HG02759 (cell line): ENCODE data around the gene CIITA.
"Not testable (repeated sequence)": the region's sequence is repeated elsewhere in the genome, so short reads cannot be mapped to it uniquely, and the experiment has no call there.

Experiments
- ATAC-seq: cut with Tn5 transposase; IDR thresholded peaks from one replicate; pipeline ENCODE4 v1.9.1; 2021; ENCODE audit warnings: mild to moderate bottlenecking, moderate library complexity; ENCODE audit not compliant: unreplicated experiment

The CIITA gene

DNA sequence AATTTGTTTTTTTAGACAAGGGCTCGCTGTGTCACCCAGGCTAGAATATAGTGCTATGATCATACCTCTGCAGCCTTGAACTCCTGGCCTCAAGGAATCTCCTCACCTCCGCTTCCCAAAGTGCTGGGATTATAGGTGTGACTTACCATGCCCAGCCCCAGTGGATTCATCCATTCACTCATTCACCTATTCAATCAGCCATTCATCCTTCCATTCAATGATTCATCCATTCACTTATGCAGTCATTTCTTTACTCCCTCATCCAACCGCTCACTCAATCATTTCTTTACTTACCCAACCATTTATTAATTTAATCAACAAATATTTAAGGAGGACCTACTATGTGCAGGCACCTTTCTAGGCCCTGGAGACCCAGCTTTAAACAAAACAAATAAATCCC lies 39.5 kb downstream of the CIITA start:
- ATAC-seq, result no peak

DNA sequence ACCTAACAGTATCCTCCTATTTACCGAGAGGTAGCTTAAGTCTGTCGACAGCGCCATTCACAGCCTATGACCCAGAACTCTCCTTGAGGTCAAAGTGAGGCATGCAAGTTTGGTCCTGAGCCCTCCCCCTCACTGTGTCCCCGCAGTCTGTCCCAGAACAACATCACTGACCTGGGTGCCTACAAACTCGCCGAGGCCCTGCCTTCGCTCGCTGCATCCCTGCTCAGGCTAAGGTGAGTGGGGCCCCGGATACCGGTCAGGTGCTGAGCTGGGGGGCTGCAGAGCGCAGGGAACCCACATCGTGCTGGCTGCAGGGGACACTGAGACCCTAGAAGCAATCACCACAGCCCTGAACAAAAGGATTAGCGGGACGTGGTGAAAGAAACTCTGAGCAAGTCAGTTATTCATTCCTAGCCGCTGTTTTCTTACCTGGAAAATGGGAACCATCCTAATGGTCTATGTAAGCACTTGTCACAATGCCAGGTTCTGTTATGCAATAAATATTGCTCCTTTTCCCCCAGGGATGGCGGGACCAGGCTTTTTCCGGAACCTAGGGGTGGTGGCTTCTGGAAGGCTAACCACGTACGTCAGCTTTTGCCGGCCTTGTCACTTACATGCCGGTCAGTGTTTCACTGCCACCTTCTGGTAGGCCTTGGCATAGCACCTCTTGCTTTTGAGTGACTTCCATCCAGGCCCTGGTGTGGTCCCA lies 41.4 kb downstream of the CIITA start:
- peak; percentile 51 for ATAC-seq

DNA sequence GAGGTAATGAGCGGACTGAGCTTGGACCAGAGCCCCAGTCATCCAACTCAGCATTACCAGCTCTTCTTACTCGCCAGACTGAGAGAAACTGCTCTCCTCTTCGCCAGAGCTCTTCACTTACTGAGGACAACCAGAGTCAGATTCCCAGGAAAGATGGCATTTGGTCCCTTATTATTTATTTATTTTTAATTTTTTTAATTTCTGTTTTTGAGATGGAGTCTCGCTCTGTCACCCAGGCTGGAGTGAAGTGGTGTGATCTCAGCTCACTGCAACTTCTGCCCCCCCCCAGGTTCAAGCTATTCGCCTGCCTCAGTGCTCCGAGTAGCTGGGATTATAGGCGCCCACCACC lies 42.0 kb downstream of the CIITA start:
- no peak for ATAC-seq

DNA sequence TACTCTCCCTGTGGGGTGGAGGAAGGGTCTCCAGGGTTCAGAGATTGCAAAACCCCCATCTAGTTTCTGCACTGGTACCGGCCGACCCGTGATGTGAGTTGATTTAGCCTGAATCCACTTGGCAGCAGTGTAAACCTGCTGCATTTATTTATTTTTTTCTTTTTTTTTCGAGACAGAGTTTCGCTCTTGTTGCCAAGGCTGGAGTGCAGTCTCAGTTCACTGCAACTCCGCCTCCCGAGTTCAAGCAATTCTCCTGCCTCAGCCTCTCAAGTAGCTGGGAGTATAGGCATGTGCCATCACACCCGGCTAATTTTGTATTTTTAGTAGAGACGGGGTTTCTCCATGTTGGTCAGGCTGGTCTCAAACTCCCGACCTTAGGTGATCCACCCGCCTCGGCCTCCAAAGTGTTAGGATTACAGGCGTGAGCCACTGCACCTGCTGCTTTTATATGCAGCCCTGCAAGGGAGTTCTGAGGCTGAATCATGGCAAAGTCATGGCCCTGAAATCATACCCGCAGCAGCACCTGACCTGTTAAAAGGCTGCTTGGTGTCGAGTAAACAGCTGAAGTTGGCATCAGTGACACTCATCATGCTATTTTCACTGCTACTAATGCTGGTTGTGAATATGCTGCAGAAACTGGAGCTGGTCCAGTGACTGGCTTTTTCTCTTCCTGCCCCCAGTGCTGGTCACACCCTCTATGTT lies 43.9 kb downstream of the CIITA start:
- ATAC-seq, result no peak

DNA sequence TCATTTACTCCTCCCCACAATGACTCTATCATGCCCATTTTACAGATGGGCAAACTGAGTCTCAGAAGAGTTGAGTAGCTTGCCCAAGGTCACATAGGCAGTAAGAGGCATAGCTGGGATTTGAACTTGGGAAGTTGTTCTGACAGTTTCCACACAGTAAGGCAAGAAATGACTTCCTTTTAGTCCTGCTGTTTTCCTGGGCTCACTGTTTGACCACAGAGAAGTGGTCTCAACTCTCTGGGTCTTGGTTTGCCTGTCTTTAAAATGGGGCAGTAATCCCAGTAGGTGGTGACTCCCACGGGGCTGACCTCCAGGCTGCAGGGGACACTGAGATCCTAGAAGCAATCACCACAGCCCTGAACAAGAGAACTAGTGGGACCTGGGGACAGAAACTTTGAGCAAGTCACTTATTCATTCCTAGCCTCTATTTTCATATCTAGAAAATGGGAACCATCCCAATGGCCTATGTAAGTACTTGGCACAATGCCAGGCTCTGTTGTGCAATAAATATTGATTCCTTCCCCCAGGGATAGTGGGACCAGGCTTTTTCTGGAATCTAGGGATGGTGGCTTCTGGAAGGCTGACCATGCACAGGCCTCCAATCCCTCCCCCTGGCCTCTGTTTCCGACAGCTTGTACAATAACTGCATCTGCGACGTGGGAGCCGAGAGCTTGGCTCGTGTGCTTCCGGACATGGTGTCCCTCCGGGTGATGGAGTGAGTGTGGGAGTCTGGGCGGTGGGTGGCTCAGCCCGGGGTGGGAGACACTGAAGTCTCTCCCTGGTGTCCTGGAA lies 44.7 kb downstream of the CIITA start:
- no peak for ATAC-seq

DNA sequence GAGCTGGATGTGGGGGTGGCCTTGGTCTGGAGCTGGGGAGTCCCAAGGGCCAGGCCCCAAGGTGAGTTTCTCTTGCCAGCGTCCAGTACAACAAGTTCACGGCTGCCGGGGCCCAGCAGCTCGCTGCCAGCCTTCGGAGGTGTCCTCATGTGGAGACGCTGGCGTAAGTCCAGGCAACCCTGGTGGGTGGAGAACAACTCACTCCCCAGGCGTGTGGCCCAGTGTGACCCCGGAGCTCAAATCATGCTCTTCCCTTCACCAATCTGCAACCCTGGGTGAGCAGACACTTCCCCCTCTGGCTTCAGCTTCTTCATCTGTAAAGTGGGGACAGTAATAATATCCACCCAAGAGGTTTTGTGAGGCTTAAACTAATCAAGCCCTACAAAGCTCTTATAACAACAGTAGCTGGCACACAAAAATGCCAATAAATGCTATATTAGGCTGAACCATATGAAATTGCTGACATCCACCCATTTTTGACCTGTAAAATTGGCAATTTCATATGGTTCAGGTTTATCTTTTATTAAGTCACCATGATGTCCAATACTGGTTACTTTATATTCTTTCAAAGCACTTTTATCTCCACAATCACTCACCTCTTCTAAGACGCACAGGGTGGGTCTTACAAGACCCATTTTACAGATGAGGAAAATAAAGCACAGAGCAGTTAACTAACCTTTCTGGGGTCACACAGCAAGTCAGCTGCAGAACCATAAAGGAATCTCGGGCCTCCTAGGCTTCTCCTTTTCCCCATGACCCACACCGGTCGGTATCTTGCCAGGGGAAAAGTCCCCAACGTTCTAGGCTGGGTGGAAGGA lies 45.5 kb downstream of the CIITA start:
- ATAC-seq, result no peak

DNA sequence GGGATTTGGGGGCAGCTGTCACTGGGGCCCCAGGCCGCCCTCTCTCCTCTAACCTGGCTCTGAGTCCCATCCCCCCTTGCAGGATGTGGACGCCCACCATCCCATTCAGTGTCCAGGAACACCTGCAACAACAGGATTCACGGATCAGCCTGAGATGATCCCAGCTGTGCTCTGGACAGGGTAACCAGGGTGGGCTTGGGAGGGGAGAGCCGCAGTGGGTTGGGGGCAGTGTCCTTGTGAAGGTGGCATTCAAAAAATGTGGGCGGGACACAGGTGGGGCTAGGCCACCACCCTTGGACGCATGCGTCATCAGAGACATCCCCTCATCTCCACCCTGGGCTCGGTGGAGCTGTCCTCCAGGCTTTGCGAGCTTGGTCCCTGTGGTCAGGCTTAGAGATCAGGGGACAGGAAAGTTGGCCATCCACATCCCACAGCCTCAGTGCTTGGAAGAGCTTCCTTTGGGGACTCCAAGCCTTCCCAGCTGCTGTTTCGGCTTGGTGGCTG lies 46.2 kb downstream of the CIITA start:
- no peak for ATAC-seq

DNA sequence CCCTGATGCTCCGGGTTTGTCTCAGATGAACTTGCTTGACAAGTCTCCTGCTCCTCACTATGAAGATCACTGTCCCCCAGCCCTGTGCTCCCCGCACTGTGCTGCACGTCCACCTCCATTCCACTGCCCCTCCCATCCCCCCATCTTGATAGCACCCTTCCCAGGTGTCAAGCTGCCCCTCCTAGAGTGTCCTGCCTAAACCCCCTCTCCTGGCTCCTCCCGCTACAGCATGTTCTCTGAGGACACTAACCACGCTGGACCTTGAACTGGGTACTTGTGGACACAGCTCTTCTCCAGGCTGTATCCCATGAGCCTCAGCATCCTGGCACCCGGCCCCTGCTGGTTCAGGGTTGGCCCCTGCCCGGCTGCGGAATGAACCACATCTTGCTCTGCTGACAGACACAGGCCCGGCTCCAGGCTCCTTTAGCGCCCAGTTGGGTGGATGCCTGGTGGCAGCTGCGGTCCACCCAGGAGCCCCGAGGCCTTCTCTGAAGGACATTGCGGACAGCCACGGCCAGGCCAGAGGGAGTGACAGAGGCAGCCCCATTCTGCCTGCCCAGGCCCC lies 46.7 kb downstream of the CIITA start:
- ATAC-seq, result no peak

DNA sequence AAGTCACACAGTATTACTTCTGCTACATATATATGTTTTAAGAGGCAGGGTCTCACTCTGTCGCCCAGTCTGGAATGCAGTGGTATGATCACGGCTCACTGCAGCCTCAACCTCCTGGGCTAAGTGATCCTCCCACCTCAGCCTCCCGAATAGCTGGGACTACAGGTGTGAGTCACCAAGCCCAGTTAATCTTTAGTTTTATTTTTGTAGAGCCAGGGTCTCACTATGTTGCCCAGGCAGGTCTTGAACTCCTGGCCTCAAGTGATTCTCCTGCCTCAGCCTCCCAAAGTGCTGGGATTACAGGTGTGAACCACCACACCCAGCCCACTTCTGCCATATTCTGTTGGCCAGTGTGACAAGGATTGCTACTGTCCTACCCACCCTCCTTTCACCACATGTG lies 48.3 kb downstream of the CIITA start:
- ATAC-seq, result not testable (repeated sequence)

DNA sequence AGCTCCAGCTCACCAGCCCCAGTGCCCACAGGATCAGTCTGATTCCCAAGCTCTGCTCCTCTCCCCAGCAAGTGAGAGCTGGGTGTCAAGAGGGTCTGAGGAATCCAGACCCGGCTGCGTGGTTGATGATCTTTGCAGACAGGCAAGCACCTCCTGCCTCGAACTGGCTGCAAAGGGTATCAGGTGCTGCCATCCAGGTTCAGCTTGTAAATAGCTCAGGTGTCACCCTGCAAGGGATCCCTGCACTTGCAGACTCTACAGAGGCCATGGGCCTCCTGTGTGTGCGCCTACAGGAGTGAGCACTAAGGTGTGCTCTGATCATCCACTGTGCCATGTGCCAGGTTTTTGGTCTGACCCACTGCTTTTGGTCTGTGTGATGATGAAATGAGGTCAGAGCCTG lies 49.1 kb downstream of the CIITA start:
- no peak for ATAC-seq

DNA sequence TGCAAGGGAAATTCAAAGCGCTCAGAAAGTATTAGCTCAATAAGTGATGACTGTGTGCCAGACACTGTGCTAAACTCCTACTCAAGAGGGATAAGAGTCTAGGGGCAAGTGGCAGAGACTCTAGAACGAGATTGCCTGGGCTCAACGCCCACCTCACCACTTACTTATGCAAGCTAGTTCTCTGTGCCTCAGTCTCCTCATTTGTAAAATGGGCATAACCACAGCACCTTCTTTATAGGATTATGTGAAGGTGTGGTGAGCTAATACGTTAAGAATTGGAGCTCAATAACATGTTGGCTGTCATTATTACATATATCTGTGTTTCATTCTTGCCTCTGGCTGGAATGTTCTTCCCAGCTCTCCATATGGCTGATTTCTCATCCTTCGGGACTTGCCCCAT lies 49.9 kb downstream of the CIITA start:
- no peak for ATAC-seq

DNA sequence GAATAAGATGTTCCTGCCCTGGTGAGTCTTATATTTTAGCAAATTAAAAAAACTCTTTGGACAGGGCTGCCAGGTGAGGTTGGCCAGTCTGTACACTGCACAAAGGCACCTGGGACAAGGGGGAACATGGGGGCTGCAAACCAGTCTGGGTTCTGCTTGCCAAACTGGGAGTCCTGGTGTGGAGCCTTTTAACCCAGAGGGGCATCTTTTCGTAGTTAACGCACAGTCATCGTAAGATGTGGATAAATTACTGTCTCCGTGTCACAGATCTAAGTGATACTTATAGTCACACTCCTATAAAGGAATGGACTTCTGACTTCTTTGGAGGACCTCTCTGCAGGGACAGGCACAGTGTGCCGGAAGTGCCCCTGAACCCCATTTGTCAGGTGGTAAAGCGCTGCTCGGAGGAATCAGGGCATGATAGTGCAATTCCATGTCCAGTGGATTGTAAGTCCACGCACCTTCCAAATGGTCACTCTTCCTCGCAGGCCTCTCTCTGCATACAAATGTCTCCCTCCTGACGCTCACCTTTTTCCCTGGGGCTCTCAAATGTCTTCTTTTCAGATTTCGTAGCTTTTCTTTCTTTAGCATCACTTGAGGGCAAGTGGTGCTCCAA lies 50.6 kb downstream of the CIITA start:
- ATAC-seq, result no peak

DNA sequence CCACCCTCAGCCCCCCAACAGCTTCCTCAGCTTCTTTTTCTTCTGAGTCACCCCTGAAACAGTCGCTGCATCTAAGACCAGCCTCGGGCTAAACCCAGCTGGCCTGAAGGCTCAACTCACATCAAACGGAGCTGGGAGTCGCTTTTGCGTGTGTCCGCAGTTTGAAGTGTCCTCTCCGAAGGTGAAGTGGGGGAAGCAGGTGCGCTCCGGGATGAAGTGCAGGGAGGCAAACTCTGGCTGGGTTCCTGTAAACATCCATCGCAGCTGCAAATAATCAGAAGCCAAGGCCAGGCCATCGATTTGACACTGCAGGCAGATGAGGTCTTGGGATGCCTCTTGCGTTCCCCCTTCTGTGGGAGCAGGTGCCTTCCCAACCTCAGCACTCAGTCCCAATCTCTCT lies 52.1 kb downstream of the CIITA start:
- not testable (repeated sequence) for ATAC-seq

DNA sequence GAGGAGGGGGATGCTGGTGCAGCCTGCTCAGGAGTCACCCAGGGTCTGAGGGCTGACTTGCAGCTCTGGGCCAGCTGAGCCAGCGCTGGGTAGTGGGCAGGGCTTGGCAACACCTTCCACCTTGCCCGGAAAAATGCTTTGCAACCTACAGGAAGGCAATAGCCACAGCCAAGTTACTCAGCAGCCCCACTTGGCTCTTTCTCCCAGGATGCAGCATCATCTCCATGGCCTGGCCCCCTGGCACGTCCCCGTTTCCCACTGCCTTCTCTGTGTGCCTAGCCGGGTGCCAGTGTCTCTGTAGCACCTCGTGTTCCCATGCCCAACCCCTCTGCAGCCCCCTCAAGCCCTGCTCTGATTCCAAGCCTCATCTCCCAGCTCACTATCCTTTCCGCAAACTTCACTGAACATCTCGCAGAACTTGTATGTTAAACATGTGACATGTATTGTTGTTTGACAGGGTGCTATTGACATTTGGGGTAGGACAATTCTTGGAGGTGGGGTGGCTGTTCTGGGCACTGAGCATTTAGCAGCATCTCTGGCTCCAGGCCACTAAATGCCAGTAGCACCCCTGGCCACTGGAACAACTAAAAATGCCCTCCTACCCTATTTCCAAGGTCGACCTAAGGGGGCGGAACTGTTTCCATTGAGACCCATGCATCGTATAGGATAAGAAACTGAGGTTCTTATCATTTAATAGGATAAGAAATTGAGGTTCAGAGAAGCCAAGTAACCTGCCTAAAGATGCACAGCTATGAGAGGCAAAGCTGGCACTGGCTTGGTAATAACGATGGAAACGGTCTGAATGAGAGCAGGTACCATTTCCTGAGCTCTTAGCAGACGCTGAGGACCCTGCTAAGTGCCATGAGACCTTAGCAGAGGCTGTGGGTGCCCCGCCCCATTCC lies 53.1 kb downstream of the CIITA start:
- no peak for ATAC-seq

DNA sequence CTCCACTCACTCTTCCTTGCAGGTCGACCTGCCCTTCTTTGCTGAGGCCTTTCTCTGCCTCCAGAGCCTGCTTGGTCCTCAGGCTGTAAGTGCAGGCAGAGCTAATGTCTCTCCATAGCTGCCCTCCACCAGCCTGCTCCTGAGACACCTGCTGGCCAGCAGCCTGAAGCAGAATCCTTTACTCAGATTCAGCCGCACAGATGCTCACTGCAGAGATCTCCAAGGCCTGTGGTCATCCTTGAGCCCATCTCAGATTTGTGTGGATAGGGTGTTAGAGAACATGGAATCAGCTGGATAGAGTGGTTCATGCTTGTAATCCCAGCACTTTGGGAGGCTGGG lies 53.7 kb downstream of the CIITA start:
- ATAC-seq, result no peak

DNA sequence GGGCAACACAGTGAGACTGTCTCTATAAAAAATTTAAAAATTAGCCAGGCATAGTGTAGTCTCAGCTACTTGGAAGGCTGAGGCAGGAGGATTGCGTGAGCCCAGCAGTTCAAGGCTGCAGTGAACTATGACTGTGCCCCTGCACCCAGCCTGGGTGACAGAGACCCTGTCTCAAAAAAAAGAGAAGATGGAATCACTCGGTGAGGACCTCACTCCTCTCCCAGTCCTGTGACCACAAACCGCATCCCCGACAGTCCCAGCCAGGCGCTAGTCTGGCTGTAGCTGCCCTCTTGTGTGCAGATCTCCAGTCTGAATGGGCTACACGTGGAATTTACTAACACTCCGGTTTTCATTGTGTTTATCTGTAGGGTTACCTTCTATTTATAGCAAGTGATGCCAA lies 54.1 kb downstream of the CIITA start:
- ATAC-seq, result no peak

DNA sequence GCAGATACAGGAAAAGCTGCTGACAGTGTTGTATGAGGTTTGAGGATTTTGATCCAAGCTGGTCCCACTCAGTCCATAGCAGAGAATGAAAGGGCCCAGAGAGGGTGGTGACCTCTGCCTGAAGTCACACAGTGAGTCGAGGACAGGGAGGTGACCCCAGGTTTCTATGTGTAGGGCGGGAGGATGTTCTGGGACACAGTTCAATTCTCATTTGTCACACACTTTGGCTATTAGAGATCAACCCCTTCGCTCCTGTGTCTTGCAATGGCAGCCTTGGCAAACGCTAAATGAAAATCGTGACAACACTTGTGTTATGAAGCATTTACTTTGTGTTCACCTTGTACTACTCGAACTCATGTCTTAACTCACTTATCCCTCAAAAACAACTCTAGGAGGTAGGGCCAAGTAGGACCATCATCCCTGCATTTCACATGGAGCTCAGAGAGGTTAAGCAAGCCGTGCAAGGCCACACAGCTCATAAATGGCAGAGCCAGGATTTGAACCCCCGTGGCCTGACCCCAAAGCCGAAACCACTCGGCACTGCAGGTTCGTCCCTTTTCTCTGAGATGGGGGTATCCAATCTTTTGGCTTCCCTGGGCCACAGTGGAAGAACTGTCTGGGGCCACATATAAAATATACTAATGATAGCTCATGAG lies 55.1 kb downstream of the CIITA start:
- ATAC-seq, result no peak

DNA sequence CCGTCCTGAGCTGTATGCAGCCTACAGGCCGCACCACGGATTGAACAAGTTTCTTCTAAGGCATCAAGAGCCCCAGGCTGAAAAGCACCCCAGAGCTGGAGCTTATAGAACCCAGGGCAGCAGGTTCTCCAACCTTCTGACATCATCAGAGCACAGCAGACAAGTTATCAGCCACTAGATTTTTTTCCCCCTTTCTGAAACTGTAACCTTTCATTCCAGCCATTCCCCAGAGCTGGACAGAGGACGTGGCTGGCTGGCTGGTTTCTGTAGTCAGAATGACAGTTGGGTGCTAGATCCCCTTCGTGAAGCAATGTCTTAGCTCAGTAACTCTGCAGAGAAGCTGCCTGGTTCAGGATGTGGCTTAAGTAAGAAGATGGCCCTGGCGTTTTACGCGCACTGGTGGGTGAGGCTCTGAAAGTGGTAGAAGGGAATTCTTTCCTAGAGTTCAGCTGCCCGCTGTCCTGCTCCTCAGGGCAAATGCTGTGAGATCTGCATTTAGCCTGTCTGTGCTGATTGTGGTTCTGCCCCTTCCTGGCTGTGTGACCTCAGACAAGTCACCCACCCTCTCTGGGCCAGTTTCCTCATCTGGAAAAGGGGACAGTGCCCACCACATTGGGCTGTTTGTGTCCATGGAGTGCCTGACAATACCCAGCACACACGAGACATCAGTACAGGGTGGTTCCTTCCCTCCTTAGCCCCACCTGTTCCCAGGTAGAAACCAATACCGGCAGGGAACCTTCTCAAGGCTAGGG lies 56.1 kb downstream of the CIITA start:
- no peak for ATAC-seq
